DND-41 (cell line): ENCODE results near the gene TBC1D4.

Experiments used
- EZH2 ChIP-seq: IDR thresholded peaks from 3 replicates; pipeline ENCODE4 v1.6.1; 2012; ENCODE audit warnings: borderline replicate concordance, low read depth, mild to moderate bottlenecking, moderate library complexity, low read length, inconsistent platforms; ENCODE audit not compliant: severe bottlenecking
- TF ChIP-seq, protein P1 (sequence below): IDR thresholded peaks from 2 replicates; pipeline ENCODE4 v1.5.1; 2012; ENCODE audit warnings: borderline replicate concordance, low read length, moderate library complexity, mild to moderate bottlenecking; ENCODE audit not compliant: poor library complexity, severe bottlenecking; ENCODE audit errors: extremely low read depth

- TF ChIP-seq, protein P1, sequence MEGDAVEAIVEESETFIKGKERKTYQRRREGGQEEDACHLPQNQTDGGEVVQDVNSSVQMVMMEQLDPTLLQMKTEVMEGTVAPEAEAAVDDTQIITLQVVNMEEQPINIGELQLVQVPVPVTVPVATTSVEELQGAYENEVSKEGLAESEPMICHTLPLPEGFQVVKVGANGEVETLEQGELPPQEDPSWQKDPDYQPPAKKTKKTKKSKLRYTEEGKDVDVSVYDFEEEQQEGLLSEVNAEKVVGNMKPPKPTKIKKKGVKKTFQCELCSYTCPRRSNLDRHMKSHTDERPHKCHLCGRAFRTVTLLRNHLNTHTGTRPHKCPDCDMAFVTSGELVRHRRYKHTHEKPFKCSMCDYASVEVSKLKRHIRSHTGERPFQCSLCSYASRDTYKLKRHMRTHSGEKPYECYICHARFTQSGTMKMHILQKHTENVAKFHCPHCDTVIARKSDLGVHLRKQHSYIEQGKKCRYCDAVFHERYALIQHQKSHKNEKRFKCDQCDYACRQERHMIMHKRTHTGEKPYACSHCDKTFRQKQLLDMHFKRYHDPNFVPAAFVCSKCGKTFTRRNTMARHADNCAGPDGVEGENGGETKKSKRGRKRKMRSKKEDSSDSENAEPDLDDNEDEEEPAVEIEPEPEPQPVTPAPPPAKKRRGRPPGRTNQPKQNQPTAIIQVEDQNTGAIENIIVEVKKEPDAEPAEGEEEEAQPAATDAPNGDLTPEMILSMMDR = no peak
- TF ChIP-seq EZH2 = no peak
Measured at GRCh38 chr13:75373988-75374387, 108.0 kb downstream of the TBC1D4 start.
